Activated CD4-positive, alpha-beta memory T cell treated with anti-CD3 and anti-CD28 coated beads for 36 hours (primary cell): Measurements from ENCODE around the gene MTHFD2L. TPM values are rescaled to one million over a fixed set of nuclear protein-coding genes. Genes with fewer than 3 reads are reported as not detected.

Source experiments
- CTCF ChIA-PET: fragments of 350-600 bp; sonication (Branson Sonifier 250); formaldehyde crosslinking; loops from one replicate; lab custom pipeline; 2021; ENCODE audit warnings: antibody characterized with exemption, inconsistent platforms; lab: Charles Lee
- POLR2A ChIA-PET: fragments of 350-600 bp; sonication (Branson Sonifier 250); formaldehyde crosslinking; loops from one replicate; lab custom pipeline; 2021; ENCODE audit warnings: antibody characterized with exemption; lab: Charles Lee
- DNase-seq: peaks from one replicate; pipeline ENCODE4 v3.0.0-alpha.2; 2020
- H3K27ac Mint-ChIP-seq: one replicate; pipeline ENCODE4 v1.8.0; 2021; ENCODE audit warnings: mixed read lengths
- H3K27me3 Mint-ChIP-seq: one replicate; pipeline ENCODE4 v1.8.0; 2021; ENCODE audit warnings: mixed read lengths
- H3K36me3 Mint-ChIP-seq: one replicate; pipeline ENCODE4 v1.8.0; 2021; ENCODE audit warnings: mixed read lengths
- H3K4me1 Mint-ChIP-seq: one replicate; pipeline ENCODE4 v1.8.0; 2021; ENCODE audit warnings: low read depth, mixed read lengths
- H3K4me3 Mint-ChIP-seq: one replicate; pipeline ENCODE4 v1.8.0; 2021; ENCODE audit warnings: mild to moderate bottlenecking, mixed read lengths
- H3K9me3 Mint-ChIP-seq: one replicate; pipeline ENCODE4 v1.8.0; 2021; ENCODE audit warnings: mixed read lengths
- intact Hi-C: fragments of 100-400 bp; cut with micrococcal nuclease; formaldehyde crosslinking; loops from one replicate; pipeline ENCODE4 v1.15.1; 2023
- total RNA-seq, 2 experiments: library from RNA; stranded (reverse); gene quantifications; one replicate each; pipeline ENCODE4 v1.2.3, GENCODE V29; 2021

The MTHFD2L gene
- 1 to 10 TPM; 5.4 to 6.5 TPM for total RNA-seq

DNA sequence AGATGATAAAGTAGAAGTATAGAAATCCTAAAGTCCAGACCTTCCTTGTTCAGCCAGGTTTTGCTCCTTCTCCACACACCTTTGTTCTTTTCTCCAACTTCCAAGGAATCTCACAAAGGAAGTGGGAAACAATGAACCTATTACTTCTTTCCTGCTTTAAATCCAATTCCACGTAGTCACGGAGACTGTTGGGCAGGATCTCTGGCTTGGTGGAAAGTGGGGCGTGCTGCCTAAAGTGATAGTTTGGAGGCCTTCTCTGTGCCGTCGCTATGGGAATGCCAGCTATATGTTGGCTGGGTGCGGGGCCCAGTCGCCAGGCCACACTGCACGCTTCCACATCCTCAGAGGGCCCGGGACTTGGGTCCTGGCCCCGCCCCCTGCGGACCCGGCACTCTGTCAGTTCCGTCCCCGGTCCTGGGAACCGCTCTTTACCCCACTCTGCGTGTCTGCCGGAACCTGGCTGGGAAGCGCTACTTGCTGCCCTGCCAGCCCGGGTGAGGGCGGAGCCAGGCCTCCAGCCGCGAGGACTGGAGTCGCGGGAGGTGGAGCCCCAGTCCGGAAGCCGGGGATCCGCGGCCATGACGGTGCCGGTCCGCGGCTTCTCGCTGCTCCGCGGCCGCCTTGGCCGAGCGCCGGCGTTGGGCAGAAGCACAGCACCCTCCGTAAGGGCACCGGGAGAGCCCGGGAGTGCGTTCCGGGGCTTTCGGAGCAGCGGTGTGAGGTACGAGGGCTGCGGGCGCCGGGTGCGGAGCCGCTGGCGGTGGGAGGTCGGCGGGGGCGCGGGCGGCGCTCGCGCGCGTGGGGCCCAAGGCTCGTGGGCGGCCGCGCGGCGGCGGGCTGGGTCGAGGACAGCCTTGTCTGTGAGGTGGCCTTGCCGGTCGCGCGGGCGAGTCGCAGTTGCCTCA is at the start of gene MTHFD2L:
MTHFD2L (plus strand) TSS at position 558 of the 905 bp plus-strand sequence; CDS start at position 579, 21 bp downstream.
- intact Hi-C loops = loop anchor here (2.0 to 5.0 kb wide), 4 partner anchors 287 to 1357 kb away; partner anchors contain the start of genes ANKRD17, AREG, COX18 and RCHY1

DNA sequence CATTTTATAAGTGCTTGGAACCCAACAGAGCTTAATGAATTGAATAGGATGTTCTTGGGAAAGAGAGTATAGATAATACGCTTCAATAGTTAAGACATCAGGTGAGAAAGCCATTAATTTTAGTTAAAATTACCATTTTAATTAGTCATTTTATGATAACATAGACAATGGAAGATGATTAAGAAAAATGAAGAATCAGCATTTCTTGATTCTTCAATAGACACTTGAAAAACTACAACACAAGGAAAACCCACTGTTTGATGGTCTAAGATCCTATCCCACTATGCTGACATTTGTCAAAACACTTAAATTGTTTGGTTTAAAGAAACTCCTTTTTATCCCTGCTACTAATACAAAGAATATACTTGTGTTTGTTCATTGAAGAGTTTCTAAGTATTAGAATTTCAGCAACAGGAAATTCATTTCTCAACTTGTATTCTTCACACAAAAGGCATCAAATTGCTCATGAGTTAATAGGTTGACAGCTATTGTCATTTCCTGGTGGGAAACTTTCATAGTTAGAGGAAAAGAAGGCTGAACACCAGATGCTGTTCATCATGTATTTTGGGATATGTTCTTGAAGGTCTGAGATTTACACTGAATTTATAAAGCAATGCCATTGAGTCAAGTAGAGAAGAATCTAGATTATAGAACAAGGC is 49.3 kb upstream of the MTHFD2L start:
- POLR2A ChIA-PET = no interaction called here
- Mint-ChIP-seq H3K36me3 (no peaks in the 10 kb centered on the region), H3K27me3 (peaks cover 4% of the 10 kb centered on the region), H3K27ac (no peak overlapping the region), H3K4me1 (no peaks in the 10 kb centered on the region), H3K4me3 (no peak overlapping the region), H3K9me3 (no peaks in the 10 kb centered on the region)
- no peak for DNase-seq
- CTCF ChIA-PET = no interaction called here
- intact Hi-C loops = no loop called here

More for the DNA sequence above, at the start of gene MTHFD2L:
- peaks cover 14% of the 10 kb centered on the region for H3K36me3 Mint-ChIP-seq
- CTCF ChIA-PET = interaction anchor here (1.0 kb wide), 1 partner anchor 23 kb away, joined by 4 read pairs; no protein-coding TSS in a partner anchor
- no peaks in the 10 kb centered on the region for H3K9me3 Mint-ChIP-seq
- DNase-seq = peak; percentile 87
- peaks cover 17% of the 10 kb centered on the region for H3K4me1 Mint-ChIP-seq
- peak within 1 kb of the TSS; percentile 74 for H3K27ac Mint-ChIP-seq
- peak within 1 kb of the TSS; percentile 88 for H3K4me3 Mint-ChIP-seq
- POLR2A ChIA-PET = no interaction called here
- peaks cover 2% of the 10 kb centered on the region for H3K27me3 Mint-ChIP-seq

DNA sequence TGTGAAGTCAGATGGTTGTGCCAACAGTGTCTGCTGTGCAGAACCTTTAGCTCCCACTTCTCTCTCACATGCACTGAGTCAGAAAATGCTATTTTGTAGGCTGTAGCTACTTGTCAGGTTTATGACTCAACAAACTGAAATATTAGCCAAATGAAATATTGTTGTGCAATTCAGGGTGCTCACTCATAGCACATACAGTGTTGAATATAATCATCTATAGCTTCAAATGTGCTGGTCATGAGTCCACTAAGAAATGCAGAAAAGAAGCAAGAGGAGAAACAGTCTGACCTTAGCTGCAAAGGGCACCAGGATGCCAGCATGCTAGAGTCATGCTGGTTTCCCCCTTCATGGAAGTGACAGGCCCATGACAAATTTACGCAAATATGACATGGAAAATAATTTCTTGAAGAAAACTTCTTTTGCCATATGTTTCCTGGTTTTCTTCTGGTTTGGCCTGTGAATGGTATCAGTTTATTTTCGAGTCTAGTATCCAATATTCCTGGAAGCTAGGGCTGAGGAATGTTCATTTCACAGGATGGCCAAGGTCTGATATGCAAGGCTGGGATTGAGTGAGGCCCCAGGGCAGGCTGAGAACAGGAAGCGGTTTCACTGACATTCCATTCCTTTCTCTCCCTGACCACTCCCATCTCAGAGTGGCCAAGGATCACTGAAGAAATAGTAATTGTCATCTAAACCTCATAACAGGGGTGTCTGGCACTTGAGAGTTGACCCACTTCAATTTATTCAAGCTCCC is 48.6 kb upstream of the MTHFD2L start:
- Mint-ChIP-seq H3K27me3 (peaks cover 4% of the 10 kb centered on the region), H3K4me3 (no peak overlapping the region), H3K36me3 (no peaks in the 10 kb centered on the region), H3K4me1 (no peaks in the 10 kb centered on the region), H3K27ac (no peak overlapping the region), H3K9me3 (no peaks in the 10 kb centered on the region)
- DNase-seq = no peak
- intact Hi-C loops = no loop called here
- CTCF ChIA-PET = no interaction called here
- POLR2A ChIA-PET = no interaction called here

- no peak for DNase-seq
- no peaks in the 10 kb centered on the region for H3K9me3 Mint-ChIP-seq
- no peak overlapping the region for H3K27ac Mint-ChIP-seq
- H3K4me3 Mint-ChIP-seq = no peak overlapping the region
- peaks cover 4% of the 10 kb centered on the region for H3K27me3 Mint-ChIP-seq
- no peaks in the 10 kb centered on the region for H3K4me1 Mint-ChIP-seq
- CTCF ChIA-PET = interaction anchor here (0.7 kb wide), 1 partner anchor 10 kb away, joined by 3 read pairs; no protein-coding TSS in a partner anchor
- POLR2A ChIA-PET = no interaction called here
- intact Hi-C loops = no loop called here
- no peaks in the 10 kb centered on the region for H3K36me3 Mint-ChIP-seq
These were observed 47.9 kb upstream of the MTHFD2L start for GRCh38 chr4:74109870-74110605.

GRCh38 chr4:74110670-74111069 is 47.2 kb upstream of the MTHFD2L start:
- Mint-ChIP-seq H3K36me3 (no peaks in the 10 kb centered on the region), H3K9me3 (no peaks in the 10 kb centered on the region), H3K27ac (no peak overlapping the region), H3K4me1 (no peaks in the 10 kb centered on the region), H3K4me3 (no peak overlapping the region), H3K27me3 (peaks cover 2% of the 10 kb centered on the region)
- POLR2A ChIA-PET = no interaction called here
- intact Hi-C loops = no loop called here
- DNase-seq = no peak
- CTCF ChIA-PET = no interaction called here

GRCh38 chr4:74111306-74111975 is 46.5 kb upstream of the MTHFD2L start:
- ChIA-PET CTCF (no interaction called here), POLR2A (no interaction called here)
- H3K9me3 Mint-ChIP-seq = no peaks in the 10 kb centered on the region
- H3K4me1 Mint-ChIP-seq = no peaks in the 10 kb centered on the region
- intact Hi-C loops = no loop called here
- H3K4me3 Mint-ChIP-seq = no peak overlapping the region
- no peak for DNase-seq
- H3K27me3 Mint-ChIP-seq = no peaks in the 10 kb centered on the region
- no peak overlapping the region for H3K27ac Mint-ChIP-seq
- no peaks in the 10 kb centered on the region for H3K36me3 Mint-ChIP-seq

GRCh38 chr4:74111990-74112389 is 45.9 kb upstream of the MTHFD2L start:
- no peak overlapping the region for H3K4me3 Mint-ChIP-seq

GRCh38 chr4:74112399-74113105 is 45.4 kb upstream of the MTHFD2L start:
- Mint-ChIP-seq H3K4me1 (no peaks in the 10 kb centered on the region), H3K36me3 (no peaks in the 10 kb centered on the region), H3K4me3 (no peak overlapping the region), H3K27ac (no peak overlapping the region), H3K27me3 (no peaks in the 10 kb centered on the region), H3K9me3 (no peaks in the 10 kb centered on the region)
- ChIA-PET CTCF (no interaction called here), POLR2A (no interaction called here)
- intact Hi-C loops = no loop called here
- no peak for DNase-seq

More at GRCh38 chr4:74111990-74112389, 45.9 kb upstream of the MTHFD2L start:
- Mint-ChIP-seq H3K27me3 (no peaks in the 10 kb centered on the region), H3K36me3 (no peaks in the 10 kb centered on the region), H3K27ac (no peak overlapping the region), H3K4me1 (no peaks in the 10 kb centered on the region), H3K9me3 (no peaks in the 10 kb centered on the region)
- DNase-seq = no peak
- ChIA-PET CTCF (no interaction called here), POLR2A (no interaction called here)
- intact Hi-C loops = no loop called here

- no peaks in the 10 kb centered on the region for H3K9me3 Mint-ChIP-seq
- H3K4me1 Mint-ChIP-seq = no peaks in the 10 kb centered on the region
- ChIA-PET POLR2A (no interaction called here), CTCF (no interaction called here)
- H3K36me3 Mint-ChIP-seq = no peaks in the 10 kb centered on the region
- DNase-seq = no peak
- intact Hi-C loops = no loop called here
- H3K27ac Mint-ChIP-seq = no peak overlapping the region
- no peak overlapping the region for H3K4me3 Mint-ChIP-seq
- H3K27me3 Mint-ChIP-seq = peaks cover 2% of the 10 kb centered on the region
These were observed 43.7 kb upstream of the MTHFD2L start for GRCh38 chr4:74114234-74114633.

GRCh38 chr4:74117024-74117534 is 40.8 kb upstream of the MTHFD2L start:
- no peak for DNase-seq
- no peaks in the 10 kb centered on the region for H3K9me3 Mint-ChIP-seq
- intact Hi-C loops = no loop called here
- H3K36me3 Mint-ChIP-seq = no peaks in the 10 kb centered on the region
- CTCF ChIA-PET = no interaction called here
- H3K4me3 Mint-ChIP-seq = no peak overlapping the region
- peaks cover 2% of the 10 kb centered on the region for H3K27me3 Mint-ChIP-seq
- H3K4me1 Mint-ChIP-seq = no peaks in the 10 kb centered on the region
- POLR2A ChIA-PET = no interaction called here
- H3K27ac Mint-ChIP-seq = no peak overlapping the region
